Measurements from ENCODE around the gene PLLP. TPM values are rescaled to one million over a fixed set of nuclear protein-coding genes. Genes with fewer than 3 reads are reported as not detected.

PLLP gene
- total RNA-seq, 1 experiment from 2014 or later, result 2.8 TPM

- peaks cover 26% of the 10 kb centered on the region for H3K36me3 ChIP-seq (ENCODE audit: low read depth)
- H3K27me3 ChIP-seq (ENCODE audit: insufficient read depth, low read depth), result no peaks in the 10 kb centered on the region
- H3K4me2 ChIP-seq, result no peak overlapping the region
- CTCF ChIA-PET, result no interaction called here
- DNase-seq, result no peak
- BruUV-seq (replicated peaks), result no TSS peak
- H3F3A ChIP-seq (ENCODE audit: insufficient read depth, low read depth), result peaks cover 4% of the 10 kb centered on the region
- no peaks in the 10 kb centered on the region for H4K20me1 ChIP-seq (ENCODE audit: insufficient read depth)
- H3K79me2 ChIP-seq (ENCODE audit: low read depth), result no peaks in the 10 kb centered on the region
- H3K4me3 ChIP-seq, result no peak overlapping the region
- H3K4me1 ChIP-seq (replicated peaks; ENCODE audit: insufficient read depth), result no peaks in the 10 kb centered on the region
- H3K9me3 ChIP-seq (ENCODE audit: insufficient read depth, low read depth), result no peaks in the 10 kb centered on the region
- H3K9me2 ChIP-seq (ENCODE audit: insufficient read depth), result no peaks in the 10 kb centered on the region
- POLR2A ChIA-PET (ENCODE audit: unreplicated experiment), result no interaction called here
- no peak overlapping the region for H3K27ac ChIP-seq
- H2AFZ ChIP-seq, result no peak overlapping the region
- intact Hi-C loops (cut with micrococcal nuclease; ENCODE audit: unreplicated experiment), result no loop called here
- TF ChIP-seq EZH2 (IDR thresholded peaks at IDR 0.05; ENCODE audit: low read depth), result no peak
- no peak for TF ChIP-seq CTCF (conservative IDR thresholded peaks at IDR 0.05)
Observed at GRCh38 chr16:57231821-57232350, 52.6 kb downstream of the PLLP start.

- Histone ChIP-seq H3K79me2 (ENCODE audit: low read depth) (no peaks in the 10 kb centered on the region), H3K9me3 (ENCODE audit: insufficient read depth, low read depth) (no peaks in the 10 kb centered on the region), H3K4me3 (no peak overlapping the region), H3K4me1 (replicated peaks; ENCODE audit: insufficient read depth) (no peaks in the 10 kb centered on the region), H4K20me1 (ENCODE audit: insufficient read depth) (no peaks in the 10 kb centered on the region), H3K9me2 (ENCODE audit: insufficient read depth) (no peaks in the 10 kb centered on the region), H2AFZ (no peak overlapping the region), H3F3A (ENCODE audit: insufficient read depth, low read depth) (peaks cover 4% of the 10 kb centered on the region; the same call in 1 of the 2 replicates), H3K27me3 (ENCODE audit: insufficient read depth, low read depth) (no peaks in the 10 kb centered on the region), H3K4me2 (no peak overlapping the region), H3K27ac (no peak overlapping the region), H3K36me3 (ENCODE audit: low read depth) (peaks cover 42% of the 10 kb centered on the region)
- intact Hi-C loops (cut with micrococcal nuclease; ENCODE audit: unreplicated experiment), result no loop called here
- ChIA-PET CTCF (no interaction called here), POLR2A (ENCODE audit: unreplicated experiment) (interaction anchor here (0.7 kb wide), 1 partner anchor 288 kb away, joined by 3 read pairs; no protein-coding TSS in a partner anchor)
- DNase-seq, result no peak
- BruUV-seq (replicated peaks), result no TSS peak
- TF ChIP-seq EZH2 (IDR thresholded peaks at IDR 0.05; ENCODE audit: low read depth) (no peak), CTCF (conservative IDR thresholded peaks at IDR 0.05) (no peak)
Observed at GRCh38 chr16:57229079-57229478, 55.4 kb downstream of the PLLP start.

- H3F3A ChIP-seq (ENCODE audit: insufficient read depth, low read depth), result 0 out of 2 replicates have a peak, but pooled peaks cover 4% of the 10 kb centered on the region
- no peaks in the 10 kb centered on the region for H3K9me3 ChIP-seq (ENCODE audit: insufficient read depth, low read depth)
- TF ChIP-seq CTCF (conservative IDR thresholded peaks at IDR 0.05), result no peak
- TF ChIP-seq EZH2 (IDR thresholded peaks at IDR 0.05; ENCODE audit: low read depth), result no peak
- H4K20me1 ChIP-seq (ENCODE audit: insufficient read depth), result no peaks in the 10 kb centered on the region
- H3K4me3 ChIP-seq, result no peak overlapping the region
- no peaks in the 10 kb centered on the region for H3K9me2 ChIP-seq (ENCODE audit: insufficient read depth)
- no peak for DNase-seq
- H3K4me1 ChIP-seq (replicated peaks; ENCODE audit: insufficient read depth), result no peaks in the 10 kb centered on the region
- no peak overlapping the region for H2AFZ ChIP-seq
- H3K4me2 ChIP-seq, result no peak overlapping the region
- BruUV-seq (replicated peaks), result no TSS peak
- H3K27ac ChIP-seq, result no peak overlapping the region
- POLR2A ChIA-PET (ENCODE audit: unreplicated experiment), result no interaction called here
- intact Hi-C loops (cut with micrococcal nuclease; ENCODE audit: unreplicated experiment), result no loop called here
- peaks cover 46% of the 10 kb centered on the region for H3K36me3 ChIP-seq (ENCODE audit: low read depth)
- H3K27me3 ChIP-seq (ENCODE audit: insufficient read depth, low read depth), result no peaks in the 10 kb centered on the region
- H3K79me2 ChIP-seq (ENCODE audit: low read depth), result no peaks in the 10 kb centered on the region
- CTCF ChIA-PET, result no interaction called here
Observed at GRCh38 chr16:57226701-57227621, 57.5 kb downstream of the PLLP start.
